NOMO-1 treated with dmso at 0.1 percent for 144 hours (cell line): ENCODE measurements around the gene SH3PXD2A.

ENCODE experiments used
- DNase-seq: peaks from one replicate; lab custom pipeline; 2025; ENCODE audit not compliant: unreplicated experiment; lab: John Stamatoyannopoulos, UW

Gene SH3PXD2A

DNA sequence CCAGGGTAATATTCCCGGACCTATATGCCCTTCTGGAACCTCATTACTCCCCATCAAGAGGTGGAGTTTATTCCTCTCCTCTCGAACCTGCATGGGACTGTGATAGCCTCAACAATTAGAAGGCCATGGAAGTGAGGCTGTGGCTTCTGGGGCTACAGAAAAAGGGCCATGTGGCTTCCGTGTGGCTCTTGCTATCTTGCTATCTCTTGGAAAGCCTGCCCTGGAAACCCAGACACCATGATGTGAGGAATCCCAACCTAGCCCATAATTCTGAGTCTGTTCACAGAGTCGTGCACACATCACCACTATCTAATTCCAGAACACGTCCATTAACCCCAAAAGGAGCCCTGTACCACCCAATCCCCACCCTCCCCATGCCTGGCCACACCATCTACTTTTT lies 20.8 kb upstream of the SH3PXD2A start:
- DNase-seq: no peak

- no peak for DNase-seq
Observed at GRCh38 chr10:103874730-103875129, 19.4 kb upstream of the SH3PXD2A start.

- DNase-seq: no peak
Observed at GRCh38 chr10:103872137-103872931, 17.0 kb upstream of the SH3PXD2A start.

DNA sequence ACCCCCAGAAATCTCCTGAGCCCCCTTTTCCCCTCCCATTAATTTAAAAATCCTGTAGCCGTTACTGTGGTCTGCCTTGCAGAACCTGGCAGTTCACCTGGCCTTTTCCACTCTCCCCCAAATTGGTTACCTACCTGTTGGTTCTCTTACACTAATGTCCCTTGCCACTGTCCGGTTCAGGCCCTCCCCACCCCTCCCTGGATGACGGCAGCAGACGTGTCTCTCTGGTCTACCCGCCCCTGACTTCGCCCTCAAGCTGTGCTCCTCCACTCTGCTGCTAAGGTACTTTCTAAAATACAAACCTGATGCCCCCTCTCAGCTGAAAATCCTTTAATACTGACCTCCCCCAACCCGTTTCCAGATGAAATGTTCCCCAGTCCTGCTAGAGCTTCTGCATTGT lies 15.6 kb upstream of the SH3PXD2A start:
- no peak for DNase-seq

GRCh38 chr10:103870516-103870915 lies 15.1 kb upstream of the SH3PXD2A start:
- no peak for DNase-seq

DNA sequence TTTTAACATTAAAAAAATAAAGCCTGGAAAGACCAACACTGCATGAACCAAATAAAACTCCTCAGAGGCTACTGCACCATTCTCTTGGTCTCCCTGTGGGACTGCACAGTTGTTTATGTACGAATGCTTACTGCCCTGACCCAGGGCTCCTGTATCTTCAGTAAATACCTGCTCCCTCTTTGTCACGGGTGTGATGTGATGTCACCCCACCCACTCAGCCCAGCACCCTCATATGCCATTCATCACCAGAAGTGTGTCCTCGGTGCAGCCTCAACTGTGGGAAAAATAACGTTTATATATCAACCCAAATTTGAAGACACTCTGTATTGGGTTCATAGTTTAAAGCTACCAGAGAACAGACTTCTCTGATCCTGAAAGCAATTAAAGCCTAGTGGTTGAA lies 14.0 kb upstream of the SH3PXD2A start:
- DNase-seq: no peak

DNA sequence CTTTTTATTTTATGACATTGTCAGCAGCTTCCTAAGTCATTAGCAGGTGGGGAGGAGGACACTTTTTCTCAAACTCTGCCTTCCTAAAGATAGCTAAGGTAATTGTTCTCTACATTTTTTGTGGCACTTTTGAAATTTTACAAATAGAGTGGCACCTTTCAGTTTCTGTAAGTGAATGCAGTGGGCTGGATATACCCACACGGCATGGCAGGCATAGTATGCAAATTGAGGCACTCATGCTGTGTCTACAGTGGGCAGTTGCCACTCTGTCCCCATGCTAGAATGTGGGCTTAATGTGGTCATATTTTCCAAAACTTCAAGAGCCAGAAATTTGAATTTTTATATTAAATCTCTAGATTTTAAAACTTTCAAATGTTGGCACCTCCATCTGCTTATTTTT lies 12.8 kb upstream of the SH3PXD2A start:
- no peak for DNase-seq

DNA sequence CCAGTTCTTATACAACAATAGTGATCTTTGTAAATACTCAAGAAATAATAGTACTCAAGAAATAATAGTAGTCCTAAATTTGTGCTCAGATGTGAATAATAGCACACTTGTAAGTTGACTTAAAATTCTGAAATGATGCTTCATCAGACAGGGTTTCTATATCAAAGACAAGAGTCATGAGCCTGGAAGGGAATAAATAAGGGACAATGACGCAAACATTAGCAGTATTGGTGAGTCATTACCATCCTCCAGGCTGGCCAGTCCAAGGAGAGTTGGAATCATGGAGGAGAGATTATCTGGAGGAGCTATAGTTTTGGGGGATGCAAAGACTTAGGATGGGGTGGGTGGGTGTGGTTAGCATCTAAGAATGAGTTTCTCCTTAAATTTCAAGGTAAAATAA lies 6.1 kb upstream of the SH3PXD2A start:
- no peak for DNase-seq

DNA sequence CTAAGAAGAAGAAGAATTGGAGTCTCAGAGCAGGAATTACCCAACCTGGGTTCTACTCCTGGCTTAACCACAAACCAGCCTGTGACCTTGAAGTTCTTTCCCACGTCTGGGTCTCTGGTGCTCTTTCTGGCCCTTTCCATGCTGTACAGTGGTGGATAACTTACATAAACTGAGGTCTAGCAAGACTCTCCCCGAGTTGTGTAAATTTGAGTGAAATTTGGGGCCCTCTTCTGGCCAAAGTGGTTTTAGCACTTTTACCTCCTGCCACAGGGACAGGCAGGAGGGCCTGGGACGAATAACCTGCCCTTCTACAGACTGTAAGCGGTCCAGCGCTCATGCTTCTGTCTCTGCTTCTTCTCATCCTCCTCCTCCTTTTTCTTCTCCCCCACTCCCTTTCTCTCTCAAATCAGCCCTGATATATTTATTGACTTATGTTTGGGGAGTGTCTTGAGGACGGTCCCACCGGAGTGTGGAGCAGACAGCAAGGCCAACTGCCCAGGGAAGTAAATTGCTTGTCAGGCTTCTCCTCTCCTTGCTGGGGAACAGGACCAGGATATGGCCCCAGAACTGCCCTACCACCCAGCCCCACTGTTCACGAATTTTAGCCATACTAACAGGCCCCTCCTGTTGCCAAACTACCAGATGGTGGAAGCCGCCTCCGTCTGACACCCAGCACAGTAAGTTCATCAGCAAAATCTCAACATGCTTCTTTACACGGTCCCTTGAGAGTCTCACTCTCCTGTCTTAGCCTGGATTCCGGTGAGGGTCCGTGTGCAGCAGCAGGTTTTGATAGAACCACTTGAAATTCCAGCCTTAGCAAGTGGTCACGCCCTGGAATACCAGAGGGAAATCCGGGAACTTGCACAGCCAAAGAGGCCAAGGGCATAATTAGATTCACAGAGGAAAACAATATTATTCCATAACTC lies 4.0 kb upstream of the SH3PXD2A start:
- DNase-seq: no peak

DNA sequence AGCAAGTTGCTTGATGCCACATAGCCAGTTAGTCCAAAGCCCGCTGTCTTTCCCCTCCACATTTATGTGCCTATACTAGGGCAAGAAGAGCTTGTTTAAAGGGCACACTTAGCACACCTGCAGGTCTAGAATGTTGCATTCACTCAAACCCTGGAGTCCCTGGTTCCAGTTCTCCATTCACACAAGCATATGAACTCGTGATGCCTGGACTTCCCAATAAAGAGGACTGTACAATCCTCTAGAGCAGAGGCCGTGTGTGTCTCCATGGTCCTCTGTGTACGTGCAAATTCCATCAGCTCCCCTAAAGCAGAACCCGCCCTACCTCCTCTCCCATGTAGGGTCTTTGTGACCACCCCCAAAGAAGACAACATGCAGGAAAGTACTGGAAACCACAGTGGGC lies 3.0 kb upstream of the SH3PXD2A start:
- no peak for DNase-seq

GRCh38 chr10:103856797-103857170 lies 1.4 kb upstream of the SH3PXD2A start:
- no peak for DNase-seq

DNA sequence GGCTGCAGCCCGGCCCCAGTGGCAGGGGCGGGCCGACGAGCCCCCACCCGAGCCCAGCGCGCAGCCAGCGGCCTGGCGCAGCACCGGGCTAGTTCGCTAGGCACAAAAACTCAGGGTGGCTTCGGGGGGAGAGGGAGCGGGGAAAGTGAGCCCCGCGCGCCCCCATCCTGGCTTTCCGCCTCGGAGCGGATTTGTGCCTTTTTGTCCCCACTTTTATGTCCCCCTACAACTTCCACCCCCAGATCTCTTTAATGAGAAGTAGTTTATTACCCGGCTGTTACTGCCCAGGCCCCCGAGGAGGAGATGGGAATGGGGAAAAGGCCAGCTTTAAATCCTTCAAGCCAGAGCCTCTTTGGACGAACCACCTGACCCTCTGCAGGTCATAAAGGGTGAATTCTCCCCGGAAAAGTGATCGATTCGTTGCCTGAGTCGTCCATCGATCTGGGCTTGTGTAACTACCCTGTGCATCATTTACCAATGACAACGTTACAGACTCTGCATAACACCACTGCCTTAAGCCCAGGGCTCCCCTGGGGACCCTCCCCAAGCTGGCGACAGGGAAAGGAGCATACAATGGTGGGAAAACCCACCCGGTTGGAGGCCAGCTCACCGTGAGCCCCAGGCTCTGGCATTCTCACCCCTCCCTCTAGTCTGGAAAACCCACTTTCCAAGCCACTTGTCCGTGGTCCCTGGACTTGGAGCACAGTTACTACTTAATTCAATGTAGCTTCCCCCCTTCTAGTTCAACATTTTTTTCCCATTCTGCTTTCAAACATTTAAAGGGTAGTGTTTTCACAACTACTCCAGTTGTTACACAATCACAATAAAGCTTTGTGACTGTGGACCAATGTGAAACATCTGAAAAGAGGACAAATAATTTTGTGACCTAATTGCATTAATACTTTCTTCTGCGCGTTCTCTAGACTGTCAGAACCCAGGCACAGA lies 748 bp upstream of the SH3PXD2A start:
- no peak for DNase-seq

GRCh38 chr10:103854686-103855391 lies 537 bp downstream of the SH3PXD2A start:
- no peak for DNase-seq

DNA sequence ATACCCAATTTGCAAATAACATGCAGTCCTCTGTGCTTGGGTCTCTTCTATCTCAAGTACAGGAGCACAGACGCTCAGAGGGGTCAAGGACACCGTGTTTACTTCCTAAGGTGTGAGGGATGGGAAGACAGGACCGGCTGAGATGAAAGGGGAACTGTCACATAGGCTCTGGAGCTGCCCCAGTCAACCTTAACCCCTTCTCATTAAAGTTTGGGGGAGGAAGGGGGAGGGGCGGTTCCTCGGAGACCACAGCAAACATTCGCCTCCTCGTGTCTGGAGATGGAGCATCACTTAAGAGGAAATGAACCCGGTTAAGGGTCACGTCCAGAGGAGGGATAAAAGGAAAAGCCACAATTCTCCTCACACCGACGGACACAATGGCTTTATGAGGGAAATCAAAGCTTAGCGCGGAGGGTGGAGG lies 1.1 kb downstream of the SH3PXD2A start:
- no peak for DNase-seq

- no peak for DNase-seq
Observed at GRCh38 chr10:103853428-103854264, 1.7 kb downstream of the SH3PXD2A start.

DNA sequence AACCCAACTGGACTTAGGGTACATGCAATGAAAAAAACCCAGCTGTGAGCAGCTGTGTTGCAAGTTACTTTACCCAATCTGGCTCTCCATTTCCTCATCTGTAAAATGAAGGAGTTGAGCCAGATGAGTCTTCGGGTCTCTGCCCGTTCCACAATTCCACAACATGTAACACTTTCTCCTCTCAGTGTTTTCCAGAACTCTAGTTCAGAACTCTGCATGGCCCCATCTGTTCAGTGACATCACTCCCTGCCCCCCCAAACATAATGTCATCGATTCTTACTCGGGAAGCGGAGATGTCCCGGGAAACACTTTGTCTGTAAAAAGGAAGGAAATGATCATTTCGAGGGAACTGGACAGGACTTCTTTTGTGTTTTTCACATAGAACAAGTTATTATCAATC lies 2.5 kb downstream of the SH3PXD2A start:
- DNase-seq: no peak

- no peak for DNase-seq
Observed at GRCh38 chr10:103852189-103852711, 3.1 kb downstream of the SH3PXD2A start.

DNA sequence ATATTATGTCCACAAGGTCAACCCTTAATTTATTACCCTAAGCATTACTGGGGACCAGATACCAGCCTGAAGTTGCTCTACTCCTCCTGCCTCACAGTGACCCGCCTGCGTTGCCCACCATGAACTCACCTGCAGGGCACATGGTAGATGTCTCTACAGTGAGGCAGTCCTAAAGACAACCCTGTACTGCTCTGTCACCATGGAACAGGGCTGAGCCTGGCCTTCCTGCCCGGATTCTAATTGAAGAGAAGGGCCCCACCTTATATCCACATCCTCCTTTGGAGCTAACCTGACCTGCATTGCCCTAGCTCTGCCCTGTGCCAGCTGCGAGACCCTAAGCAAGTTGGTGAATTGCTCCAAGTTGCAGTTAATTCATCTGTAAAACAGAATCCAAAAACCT lies 4.1 kb downstream of the SH3PXD2A start:
- no peak for DNase-seq

- no peak for DNase-seq
Observed at GRCh38 chr10:103850572-103850895, 4.8 kb downstream of the SH3PXD2A start.
